HepG2 (cell line): Measurements from ENCODE around the gene UPK1B.
"Not testable (repeated sequence)": the region's sequence is repeated elsewhere in the genome, so short reads cannot be mapped to it uniquely, and the experiment has no call there.

Experiments
- ELF1 ChIP-seq: sonication (generic); formaldehyde crosslinking; IDR thresholded peaks from 2 replicates; pipeline ENCODE4 v1.4.0; 2020; ENCODE audit warnings: missing genetic modification reagents
- KMT2B ChIP-seq: IDR thresholded peaks from 2 replicates; pipeline ENCODE4 v1.6.1; 2016; ENCODE audit warnings: missing genetic modification reagents, missing compliant biosample characterization
- SNAPC5 ChIP-seq: sonication (generic); formaldehyde crosslinking; IDR thresholded peaks from 2 replicates; pipeline ENCODE4 v1.8.1; 2023; ENCODE audit warnings: mild to moderate bottlenecking, missing genetic modification reagents, borderline replicate concordance
- THRA ChIP-seq: sonication (generic); formaldehyde crosslinking; IDR thresholded peaks from 2 replicates; pipeline ENCODE4 v1.4.0; 2020; ENCODE audit warnings: missing genetic modification reagents, borderline replicate concordance
- ZBTB26 ChIP-seq: IDR thresholded peaks from 2 replicates; pipeline ENCODE4 v1.6.1; 2016; ENCODE audit warnings: missing compliant biosample characterization, missing genetic modification reagents, borderline replicate concordance
- ZNF235 ChIP-seq: sonication (generic); formaldehyde crosslinking; IDR thresholded peaks from 2 replicates; pipeline ENCODE4 v1.8.1; 2023; ENCODE audit warnings: mild to moderate bottlenecking, missing genetic modification reagents, borderline replicate concordance
- ZNF510 ChIP-seq: sonication (generic); formaldehyde crosslinking; IDR thresholded peaks from 2 replicates; pipeline ENCODE4 v1.4.0; 2020; ENCODE audit warnings: low read depth, mild to moderate bottlenecking, missing genetic modification reagents
- TF ChIP-seq, protein P1 (sequence below), 2 experiments: sonication (generic) in 1 of 2; formaldehyde crosslinking in 1 of 2; IDR thresholded peaks; 2 replicates each; pipeline versions ENCODE4 v1.5.1 to v1.6.1; 2011 to 2020; ENCODE audit warnings: borderline replicate concordance in 1 of 2, low read depth in 1 of 2, low read length in 1 of 2, mild to moderate bottlenecking in 1 of 2, missing genetic modification reagents in 1 of 2, moderate library complexity in 1 of 2

- TF ChIP-seq ELF1 (CRISPR knock-in tag); ZNF235 (CRISPR knock-in tag); ZBTB26 (CRISPR knock-in tag); ZNF510; THRA; SNAPC5 (CRISPR knock-in tag); KMT2B (CRISPR knock-in tag): not testable (repeated sequence)
- TF ChIP-seq, protein P1, sequence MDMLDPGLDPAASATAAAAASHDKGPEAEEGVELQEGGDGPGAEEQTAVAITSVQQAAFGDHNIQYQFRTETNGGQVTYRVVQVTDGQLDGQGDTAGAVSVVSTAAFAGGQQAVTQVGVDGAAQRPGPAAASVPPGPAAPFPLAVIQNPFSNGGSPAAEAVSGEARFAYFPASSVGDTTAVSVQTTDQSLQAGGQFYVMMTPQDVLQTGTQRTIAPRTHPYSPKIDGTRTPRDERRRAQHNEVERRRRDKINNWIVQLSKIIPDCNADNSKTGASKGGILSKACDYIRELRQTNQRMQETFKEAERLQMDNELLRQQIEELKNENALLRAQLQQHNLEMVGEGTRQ (IDR thresholded peaks at IDR 0.05; ENCODE audit: low read depth, low read length), result not testable (repeated sequence)
- TF ChIP-seq, protein P1 (CRISPR knock-in tag; IDR thresholded peaks at IDR 0.05; ENCODE audit: borderline replicate concordance), result not testable (repeated sequence)
Observed at GRCh38 chr3:119139360-119139759, 34.0 kb upstream of the UPK1B start.
